ENCODE data around the gene LRRC37B.
"Not testable (repeated sequence)": the region's sequence is repeated elsewhere in the genome, so short reads cannot be mapped to it uniquely, and the experiment has no call there.

Gene LRRC37B

DNA sequence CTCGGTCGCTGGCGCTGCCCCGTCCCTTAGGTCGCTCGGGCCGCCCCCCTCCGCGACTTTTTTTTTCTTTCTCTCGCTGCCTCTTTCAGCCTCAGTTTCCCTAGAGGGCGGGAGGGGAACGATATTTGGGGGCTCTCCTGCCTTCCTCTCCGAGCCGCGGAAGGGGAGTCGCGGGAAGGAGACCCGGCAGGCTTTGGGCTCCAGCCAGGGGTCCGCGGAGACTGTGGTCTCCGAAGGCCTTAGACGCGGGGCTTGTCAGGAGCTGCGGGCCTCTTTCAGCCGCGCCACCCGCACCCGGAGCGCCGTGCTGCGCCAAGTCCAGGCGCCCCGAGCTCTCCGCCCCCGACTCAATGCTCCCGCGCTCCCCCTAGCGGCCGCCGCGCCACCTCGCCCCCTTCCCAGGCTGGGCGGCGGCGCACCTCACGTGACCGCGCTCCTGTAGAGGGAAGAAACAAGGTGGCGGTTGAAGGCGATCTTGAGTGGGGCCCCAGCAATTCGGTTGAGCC, at the start of gene LRRC37B:
TSS of gene LRRC37B (plus strand) at position 427 of the 506 bp plus-strand sequence. CDS start 14,010 bp downstream, outside the sequence.
- FAIRE-seq: no peak
- DNase-seq (ENCODE audit: low spot score): peak; percentile 53

DNA sequence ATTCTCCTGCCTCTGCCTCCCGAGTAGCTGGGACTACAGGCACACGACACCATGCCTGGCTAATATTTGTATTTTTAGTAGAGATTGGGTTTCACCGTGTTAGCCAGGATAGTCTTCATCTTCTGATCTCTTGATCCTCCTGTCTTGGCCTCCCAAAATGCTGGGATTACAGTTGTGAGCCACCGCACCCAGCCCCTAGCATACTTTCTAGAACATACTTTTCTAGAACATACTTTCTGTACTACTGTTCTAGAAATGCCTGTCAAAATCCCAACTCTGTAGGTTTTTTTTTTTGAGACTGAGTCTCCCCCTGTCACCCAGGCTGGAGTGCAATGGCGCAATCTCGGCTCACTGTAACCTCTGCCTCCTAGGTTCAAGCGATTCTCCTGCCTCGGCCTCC, 43.1 kb upstream of the LRRC37B start:
- not testable (repeated sequence) for DNase-seq (ENCODE audit: low spot score); FAIRE-seq

DNA sequence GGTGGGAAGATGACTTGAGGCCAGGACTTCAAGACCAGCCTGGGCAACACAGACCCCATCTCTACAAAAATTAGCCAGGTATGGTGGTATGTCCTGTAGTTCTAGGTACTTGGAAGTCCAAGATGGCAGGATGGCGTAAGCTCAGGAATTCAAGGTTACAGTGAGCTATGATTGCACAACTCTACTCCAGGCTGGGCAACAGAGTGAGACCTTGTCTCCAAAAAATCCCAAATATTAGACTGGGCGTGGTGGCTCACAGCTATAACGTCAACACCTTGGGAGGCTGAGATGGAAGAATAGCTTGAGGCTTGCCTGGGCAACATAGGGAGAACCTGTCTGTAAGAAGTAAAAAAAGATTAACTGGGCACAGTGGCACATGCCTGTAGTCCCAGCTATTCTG, 39.5 kb upstream of the LRRC37B start:
- no peak for FAIRE-seq
- DNase-seq (ENCODE audit: low spot score): no peak

DNA sequence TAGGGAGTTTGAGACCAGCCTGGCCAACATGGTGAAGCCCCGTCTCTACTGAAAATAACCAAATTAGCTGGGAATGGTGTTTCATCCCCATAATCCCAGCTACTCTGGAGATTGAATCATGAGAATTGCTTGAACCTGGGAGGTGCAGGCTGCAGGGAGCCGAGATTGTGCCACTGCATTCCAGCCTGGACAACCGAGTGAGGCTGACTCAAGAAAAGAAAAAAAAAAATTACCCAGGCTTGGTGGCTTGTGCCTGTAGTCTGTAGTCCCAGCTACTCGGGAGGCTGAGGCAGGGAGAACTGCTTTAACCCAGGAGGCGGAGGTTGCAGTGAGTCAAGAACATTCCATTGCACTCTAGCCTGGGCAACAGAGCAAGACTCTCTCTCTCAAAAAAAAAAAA, 36.8 kb upstream of the LRRC37B start:
- DNase-seq (ENCODE audit: low spot score); FAIRE-seq: not testable (repeated sequence)

DNA sequence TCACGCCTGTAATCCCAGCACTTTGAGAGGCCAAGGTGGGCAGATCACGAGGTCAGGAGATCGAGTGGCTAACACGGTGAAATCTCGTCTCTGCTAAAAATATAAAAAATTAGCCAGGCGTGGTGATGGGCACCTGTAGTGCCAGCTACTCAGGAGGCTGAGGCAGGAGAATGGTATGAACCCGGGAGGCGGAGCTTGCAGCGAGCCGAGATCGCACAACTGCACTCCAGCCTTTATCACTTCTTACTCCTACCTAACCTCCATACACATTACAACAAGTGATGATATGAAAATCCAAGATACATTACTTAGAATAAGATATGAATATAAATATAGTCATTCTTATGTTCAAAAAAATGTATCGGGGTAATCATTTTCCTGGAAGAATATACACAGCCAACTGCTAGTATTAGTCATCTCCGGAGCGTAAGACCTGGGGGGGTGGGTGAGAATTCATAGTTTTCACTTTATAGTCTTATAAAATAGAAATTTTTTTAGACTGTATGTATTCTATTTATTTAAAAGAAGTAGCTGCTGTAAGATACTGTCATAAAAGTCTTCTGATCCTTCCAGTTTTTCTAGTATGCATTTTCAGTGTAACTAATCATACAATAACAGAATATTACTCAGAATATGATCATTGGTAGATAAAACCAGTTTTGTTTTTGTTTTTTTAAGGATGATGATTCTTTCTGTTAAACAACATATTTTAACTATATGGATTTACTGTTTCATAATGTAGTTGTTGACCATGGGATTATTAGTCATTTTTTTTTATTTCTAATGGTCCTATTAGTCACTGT, 32.7 kb upstream of the LRRC37B start:
- not testable (repeated sequence) for FAIRE-seq; DNase-seq (ENCODE audit: low spot score)

DNA sequence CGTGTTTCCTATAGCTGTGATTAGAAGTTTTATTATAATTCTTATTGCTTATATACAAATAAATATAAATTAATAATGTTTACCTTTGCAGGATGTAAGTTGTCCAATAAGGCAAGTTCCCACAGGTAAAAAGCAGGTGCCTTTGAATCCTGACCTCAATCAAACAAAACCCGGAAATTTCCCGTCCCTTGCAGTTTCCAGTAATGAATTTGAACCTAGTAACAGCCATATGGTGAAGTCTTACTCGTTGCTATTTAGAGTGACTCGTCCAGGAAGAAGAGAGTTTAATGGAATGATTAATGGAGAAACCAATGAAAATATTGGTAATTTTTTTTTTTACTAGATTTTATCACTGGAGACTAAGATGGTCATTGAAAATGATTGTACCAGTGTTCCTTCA, 31.8 kb upstream of the LRRC37B start:
- DNase-seq (ENCODE audit: low spot score); FAIRE-seq: not testable (repeated sequence)

DNA sequence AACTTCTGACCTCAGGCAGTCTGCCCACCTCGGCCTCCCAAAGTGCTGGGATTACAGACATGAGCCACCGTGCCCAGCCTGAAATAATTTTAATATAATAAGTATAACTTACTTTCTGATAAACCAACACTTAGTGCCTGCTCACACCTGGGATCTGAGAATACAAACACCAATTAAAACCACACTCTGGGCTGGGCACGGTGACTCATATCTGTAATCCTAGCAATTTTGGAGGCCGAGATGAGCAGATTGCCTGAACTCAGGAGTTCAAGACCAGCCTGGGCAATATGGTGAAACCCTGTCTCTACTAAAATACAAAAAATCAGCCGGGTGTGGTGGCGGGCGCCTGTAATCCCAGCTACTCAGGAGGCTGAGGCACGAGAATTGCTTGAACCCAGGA, 15.4 kb upstream of the LRRC37B start:
- DNase-seq (ENCODE audit: low spot score); FAIRE-seq: not testable (repeated sequence)

DNA sequence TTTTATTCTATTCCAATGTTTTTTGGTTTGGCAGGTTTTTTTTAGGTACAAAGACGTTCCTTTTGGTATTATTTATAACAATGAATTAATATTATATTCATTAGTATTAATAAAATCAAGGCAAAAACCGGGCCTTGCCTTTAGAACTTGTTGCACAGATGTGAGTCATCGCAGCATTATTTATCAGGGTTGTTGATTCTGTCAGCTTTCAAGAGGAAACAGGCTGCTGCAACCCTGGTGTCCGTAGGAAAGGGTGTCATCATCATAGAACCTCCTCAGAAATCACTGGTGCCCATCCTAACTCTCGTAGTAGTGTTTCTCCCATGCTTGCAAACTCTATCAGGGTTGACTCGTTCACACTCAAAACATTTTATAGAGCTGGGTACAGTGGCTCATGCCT, 10.2 kb upstream of the LRRC37B start:
- DNase-seq (ENCODE audit: low spot score): no peak
- no peak for FAIRE-seq

DNA sequence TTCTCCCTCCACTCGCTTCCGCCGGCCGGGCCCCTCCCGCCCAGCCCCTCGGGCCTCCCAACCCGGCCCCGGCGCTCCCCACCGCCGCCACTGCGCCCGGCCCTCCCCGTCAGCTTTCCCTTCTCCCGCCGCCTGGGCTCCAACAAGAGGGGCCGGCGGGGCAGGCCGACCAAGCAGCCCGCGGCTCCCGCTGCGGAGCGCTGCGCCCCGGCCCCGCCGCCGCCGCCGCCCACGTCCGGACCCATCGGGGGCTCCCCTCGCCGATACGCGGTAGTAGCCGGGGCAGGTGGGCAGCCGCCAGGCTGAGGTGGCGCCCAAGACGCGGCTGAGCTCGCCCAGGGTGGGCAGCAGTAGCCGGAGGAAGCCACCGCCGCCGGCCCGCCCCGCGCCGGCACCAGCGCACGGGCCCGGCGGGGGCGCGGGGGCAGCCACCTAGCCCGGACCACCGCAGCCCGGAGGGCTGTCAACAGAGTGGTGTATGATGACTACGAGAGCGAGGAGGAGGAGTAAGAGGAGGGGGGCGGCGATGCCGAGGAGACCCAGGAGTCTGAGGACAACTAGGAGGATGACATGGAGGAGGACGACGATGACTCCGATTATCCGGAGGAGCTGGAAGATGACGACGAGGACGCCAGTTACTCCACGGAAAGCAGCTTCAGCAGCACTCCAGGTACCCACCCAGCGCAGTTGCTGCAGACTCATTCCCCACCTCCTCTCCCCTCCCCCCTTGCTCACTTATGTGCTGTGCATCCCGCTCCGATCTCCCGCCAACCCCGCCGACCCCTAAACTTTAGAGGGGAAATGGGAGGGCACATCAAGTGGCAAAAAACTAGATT, 498 bp downstream of the LRRC37B start:
- no peak for FAIRE-seq
- DNase-seq (ENCODE audit: low spot score): no peak

DNA sequence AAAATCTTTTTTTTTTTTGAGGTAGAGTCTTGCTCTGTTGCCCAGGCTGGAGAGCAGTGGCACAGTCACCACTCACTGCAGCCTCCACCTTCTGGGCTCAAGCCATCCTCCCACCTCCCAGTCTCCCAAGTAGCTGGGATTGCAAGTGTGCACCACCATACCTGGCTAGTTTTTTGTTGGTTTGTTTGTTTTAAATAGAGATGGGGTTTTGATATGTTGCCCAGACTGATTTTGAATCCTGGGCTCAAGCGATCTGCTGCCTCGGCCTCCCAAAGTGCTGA, 2.0 kb downstream of the LRRC37B start:
- FAIRE-seq: no peak
- no peak for DNase-seq (ENCODE audit: low spot score)

DNA sequence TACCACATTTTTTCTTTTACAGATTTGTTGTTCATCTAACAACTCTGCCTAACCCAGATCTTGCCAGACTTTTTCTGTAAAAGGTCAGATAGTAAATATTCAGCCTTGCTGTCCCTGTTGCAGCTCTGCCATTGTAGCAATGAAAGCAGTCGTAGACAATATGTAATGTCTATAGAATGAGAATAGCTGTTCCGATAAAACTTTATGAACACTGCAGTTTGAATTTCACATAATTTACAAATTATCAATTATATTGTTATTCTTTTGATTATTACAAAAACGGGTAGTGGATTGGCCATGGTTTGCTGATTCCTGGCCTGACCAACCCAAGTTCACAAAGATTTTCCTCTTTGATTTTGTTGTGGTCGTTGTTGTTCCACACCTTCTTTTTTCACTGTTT, 2.9 kb downstream of the LRRC37B start:
- DNase-seq (ENCODE audit: low spot score): no peak
- no peak for FAIRE-seq

DNA sequence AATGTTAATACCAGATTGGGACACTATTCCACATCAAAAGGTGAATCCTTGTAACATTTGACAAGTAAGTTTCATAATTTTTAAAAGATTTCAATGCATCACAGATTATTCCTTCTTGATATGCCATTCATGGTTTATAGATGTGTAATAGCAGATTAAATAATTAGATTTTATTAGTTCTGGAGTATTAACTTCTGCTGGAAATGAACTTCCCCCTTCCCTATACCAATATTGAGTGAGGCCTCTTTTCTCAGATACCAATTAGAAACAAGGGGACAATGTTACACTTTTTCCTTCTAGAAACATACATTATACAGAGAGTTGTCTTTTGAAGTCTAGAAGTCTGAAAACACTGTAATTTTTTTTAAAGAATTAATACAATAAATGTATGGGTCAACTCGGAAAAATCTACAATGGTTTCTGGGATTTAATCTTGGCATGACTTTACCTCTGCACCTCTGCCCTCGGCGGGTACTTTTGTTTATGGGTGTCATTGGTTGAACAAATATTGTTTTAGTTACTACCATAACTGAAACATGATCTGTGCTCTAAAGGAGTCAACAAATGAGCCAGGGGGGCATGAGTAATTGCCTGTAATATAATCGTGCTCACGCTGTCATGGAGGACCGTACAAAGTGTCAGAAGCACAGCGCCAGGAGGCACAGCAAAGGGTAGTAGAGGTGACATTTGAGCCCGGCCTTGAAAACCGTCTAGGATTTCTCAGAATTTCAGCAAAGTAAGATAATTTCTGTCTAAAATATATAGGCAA, 8.2 kb downstream of the LRRC37B start:
- DNase-seq (ENCODE audit: low spot score): no peak
- no peak for FAIRE-seq

DNA sequence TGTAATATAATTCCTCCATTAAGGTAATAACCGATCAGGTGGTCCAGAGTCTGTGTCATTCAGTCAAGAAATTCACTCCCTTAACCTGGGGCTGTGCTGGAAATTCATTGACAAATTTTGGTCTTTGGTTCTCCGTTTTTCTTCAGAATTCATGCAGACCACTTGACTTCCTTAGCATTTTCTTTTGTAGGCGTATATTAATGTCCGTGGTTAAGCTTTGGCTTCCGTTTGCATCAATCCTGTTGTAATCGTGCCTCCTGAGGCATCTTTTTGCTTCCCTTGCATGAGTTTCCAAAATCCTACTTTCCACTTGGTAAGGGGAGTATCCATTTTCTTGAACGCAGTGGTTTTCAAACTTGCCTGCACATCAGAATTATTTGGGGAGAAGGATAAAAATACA, 9.0 kb downstream of the LRRC37B start:
- DNase-seq (ENCODE audit: low spot score) (no peak), FAIRE-seq (no peak)

DNA sequence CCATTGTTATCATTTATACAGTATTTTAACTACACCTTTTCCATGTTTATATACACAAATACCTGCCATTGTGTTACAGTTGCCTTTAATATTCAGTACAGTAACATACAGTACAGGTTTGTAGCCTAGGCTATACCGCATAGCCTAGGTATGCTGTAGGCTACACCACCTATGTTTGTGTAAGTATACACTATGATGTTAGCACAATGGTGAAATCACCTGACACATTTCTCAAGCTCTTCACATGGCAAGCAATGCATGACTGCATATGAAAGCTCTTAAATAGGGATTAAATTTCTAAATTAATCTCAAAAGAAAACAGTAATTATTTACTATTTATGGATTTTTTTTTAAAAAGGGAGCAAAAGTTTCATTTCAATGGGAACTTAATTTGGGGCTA, 12.0 kb downstream of the LRRC37B start:
- DNase-seq (ENCODE audit: low spot score) (no peak), FAIRE-seq (no peak)

DNA sequence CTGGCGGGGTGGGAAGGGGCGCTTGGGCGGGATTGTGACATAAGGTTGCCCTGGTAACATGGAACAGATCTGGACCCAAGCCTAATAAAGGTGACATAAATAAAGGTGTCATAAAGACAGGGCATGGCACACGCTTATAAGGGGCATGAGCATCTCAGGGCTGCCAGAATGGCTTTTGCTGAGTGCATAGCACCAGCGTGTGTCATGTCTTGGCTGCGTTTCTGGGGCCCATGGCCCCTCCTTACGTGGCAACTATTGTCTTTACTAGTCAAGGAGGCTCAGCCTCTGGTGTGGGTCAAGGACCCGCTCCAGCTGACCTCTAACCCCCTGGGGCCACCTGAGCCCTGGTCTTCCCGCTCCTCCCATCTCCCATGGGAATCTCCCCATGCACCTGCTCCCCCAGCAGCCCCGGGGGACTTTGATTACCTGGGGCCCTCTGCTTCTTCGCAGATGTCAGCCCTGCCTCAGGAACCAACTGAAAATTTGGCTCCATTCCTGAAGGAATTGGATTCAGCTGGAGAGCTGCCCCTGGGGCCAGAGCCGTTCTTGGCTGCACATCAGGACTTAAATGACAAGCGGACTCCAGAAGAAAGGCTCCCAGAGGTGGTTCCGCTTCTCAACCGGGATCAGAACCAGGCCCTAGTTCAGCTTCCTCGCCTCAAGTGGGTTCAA, 13.9 kb downstream of the LRRC37B start:
- DNase-seq (ENCODE audit: low spot score) (no peak), FAIRE-seq (no peak)

DNA sequence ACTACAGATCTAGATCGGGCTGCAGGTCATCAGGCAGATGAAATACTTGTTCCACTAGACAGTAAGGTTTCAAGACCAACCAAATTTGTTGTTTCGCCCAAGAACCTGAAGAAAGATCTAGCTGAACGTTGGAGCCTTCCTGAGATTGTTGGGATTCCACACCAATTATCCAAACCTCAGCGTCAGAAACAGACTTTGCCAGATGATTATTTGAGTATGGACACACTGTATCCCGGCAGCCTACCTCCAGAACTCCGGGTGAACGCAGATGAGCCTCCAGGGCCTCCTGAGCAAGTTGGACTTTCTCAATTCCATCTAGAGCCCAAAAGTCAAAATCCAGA, 14.4 kb downstream of the LRRC37B start:
- no peak for DNase-seq (ENCODE audit: low spot score)
- no peak for FAIRE-seq

DNA sequence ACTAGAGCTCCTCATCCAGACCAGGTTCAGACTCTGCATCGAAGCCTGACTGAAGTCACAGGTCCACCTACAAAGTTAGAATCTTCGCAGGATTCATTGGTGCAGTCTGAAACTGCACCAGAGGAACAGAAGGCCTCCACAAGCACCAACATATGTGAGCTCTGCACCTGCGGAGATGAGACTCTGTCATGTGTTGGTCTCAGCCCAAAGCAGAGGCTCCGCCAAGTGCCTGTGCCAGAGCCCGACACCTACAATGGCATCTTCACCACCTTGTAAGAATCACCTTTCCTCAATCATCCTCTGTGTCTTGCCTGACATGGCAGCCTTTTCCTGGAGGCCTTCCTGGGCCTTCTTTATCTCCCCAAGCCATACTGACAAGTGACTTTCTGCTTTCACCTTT, 15.4 kb downstream of the LRRC37B start:
- not testable (repeated sequence) for FAIRE-seq; DNase-seq (ENCODE audit: low spot score)

DNA sequence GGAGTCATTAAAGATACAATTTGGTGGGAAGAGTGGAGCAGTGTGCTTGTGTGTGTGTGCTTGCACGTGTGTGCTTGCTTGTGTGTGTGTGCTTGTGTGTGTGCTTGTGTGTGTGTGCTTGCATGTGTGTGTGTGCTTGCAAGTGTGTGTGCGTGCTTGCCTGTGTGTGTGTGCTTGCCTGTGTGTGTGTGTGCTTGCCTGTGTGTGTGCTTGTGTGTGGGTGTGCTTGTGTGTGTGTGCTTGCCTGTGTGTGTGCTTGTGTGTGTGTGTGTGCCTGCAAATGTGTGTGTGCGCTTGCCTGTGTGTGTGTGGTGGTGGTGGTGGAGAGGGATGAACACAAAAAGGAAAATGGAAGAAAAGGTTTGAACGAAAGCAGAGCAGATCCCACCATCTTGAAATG, 20.1 kb downstream of the LRRC37B start:
- not testable (repeated sequence) for FAIRE-seq; DNase-seq (ENCODE audit: low spot score)

DNA sequence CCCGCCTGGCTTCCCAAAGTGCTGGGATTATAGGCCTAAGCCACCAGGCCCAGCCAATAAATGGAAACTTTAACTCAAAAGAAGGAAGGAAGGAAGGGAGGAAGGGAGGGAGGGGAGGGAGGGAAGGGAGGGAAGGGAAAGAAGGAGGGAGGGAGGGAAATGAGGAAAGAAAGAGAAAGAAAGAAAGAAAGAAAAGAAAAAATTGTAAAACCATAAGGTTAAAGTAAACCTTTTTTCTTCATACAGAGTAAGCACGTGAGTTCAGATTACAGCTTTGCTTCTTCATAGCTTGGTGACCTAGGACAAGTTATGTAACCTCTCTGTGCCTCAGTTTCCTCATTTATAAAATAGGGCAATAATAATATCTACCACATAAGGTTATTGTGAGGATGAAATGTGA, 26.0 kb downstream of the LRRC37B start:
- FAIRE-seq (no peak), DNase-seq (ENCODE audit: low spot score) (no peak)

DNA sequence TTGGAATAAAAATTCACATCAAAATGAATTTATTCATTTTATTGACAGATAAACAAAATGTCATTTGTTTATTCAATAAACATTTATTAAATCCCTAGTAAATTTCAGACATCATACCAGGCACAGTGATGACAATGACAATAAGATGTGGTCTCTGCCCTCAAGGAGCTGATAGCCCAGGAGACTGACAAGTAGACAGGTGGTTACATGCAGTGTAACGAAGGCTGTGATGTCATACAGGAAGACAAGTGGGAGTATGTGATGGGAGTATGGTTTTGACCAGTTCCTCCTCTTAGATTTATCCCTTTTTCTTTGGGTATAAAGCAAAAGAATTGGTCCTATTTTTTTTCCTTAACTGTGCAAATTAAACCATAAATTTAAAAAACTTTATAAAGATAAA, 26.6 kb downstream of the LRRC37B start:
- not testable (repeated sequence) for DNase-seq (ENCODE audit: low spot score); FAIRE-seq

DNA sequence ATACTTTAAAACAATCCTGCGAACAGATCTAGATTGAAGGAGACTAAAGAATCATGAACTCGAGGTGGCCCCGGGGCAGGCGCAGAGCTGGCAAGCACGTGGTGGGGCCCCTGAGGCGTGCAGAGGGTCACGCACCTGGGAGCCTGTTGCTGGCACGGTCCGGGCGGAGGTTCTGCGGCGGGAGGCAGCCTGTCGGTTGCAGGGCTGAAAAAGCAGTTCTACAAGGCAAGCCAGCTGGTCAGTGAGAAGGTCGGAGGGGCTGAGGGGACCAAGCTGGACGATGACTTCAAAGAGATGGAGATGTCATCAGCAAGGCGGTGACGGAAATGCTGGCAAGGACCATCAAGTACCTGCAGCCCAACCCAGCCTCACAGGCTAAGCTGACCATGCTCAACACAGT, 33.1 kb downstream of the LRRC37B start:
- not testable (repeated sequence) for DNase-seq (ENCODE audit: low spot score); FAIRE-seq
